NCI-H128 (cell line): ENCODE measurements around the gene MTUS2.
"Not testable (repeated sequence)": the region's sequence is repeated elsewhere in the genome, so short reads cannot be mapped to it uniquely, and the experiment has no call there.

Experiments used
- DNase-seq: peaks from one replicate; lab custom pipeline; 2025; ENCODE audit not compliant: unreplicated experiment; lab: John Stamatoyannopoulos, UW

The MTUS2 gene

GRCh38 chr13:29382021-29382420, 561.9 kb downstream of the MTUS2 start:
- no peak for DNase-seq

GRCh38 chr13:29383476-29383875, 563.3 kb downstream of the MTUS2 start:
- DNase-seq, result no peak

GRCh38 chr13:29384466-29384865, 564.3 kb downstream of the MTUS2 start:
- DNase-seq, result no peak

GRCh38 chr13:29384871-29385270, 564.7 kb downstream of the MTUS2 start:
- DNase-seq, result no peak

GRCh38 chr13:29386246-29386645, 566.1 kb downstream of the MTUS2 start:
- DNase-seq, result no peak

- DNase-seq, result not testable (repeated sequence)
These were observed 570.5 kb downstream of the MTUS2 start for GRCh38 chr13:29390598-29390997.

- DNase-seq, result no peak
These were observed 576.3 kb downstream of the MTUS2 start for GRCh38 chr13:29396446-29396845.

- no peak for DNase-seq
These were observed 577.1 kb downstream of the MTUS2 start for GRCh38 chr13:29397265-29397664.

GRCh38 chr13:29402166-29402636, 582.1 kb downstream of the MTUS2 start:
- DNase-seq, result no peak

- DNase-seq, result no peak
These were observed 585.3 kb downstream of the MTUS2 start for GRCh38 chr13:29405401-29405800.

- no peak for DNase-seq
These were observed 591.3 kb downstream of the MTUS2 start for GRCh38 chr13:29411481-29411880.

- no peak for DNase-seq
These were observed 597.9 kb downstream of the MTUS2 start for GRCh38 chr13:29418026-29418425.

- DNase-seq, result no peak
These were observed 601.0 kb downstream of the MTUS2 start for GRCh38 chr13:29421118-29421517.

- no peak for DNase-seq
These were observed 601.9 kb downstream of the MTUS2 start for GRCh38 chr13:29422015-29422414.

- no peak for DNase-seq
These were observed 602.9 kb downstream of the MTUS2 start for GRCh38 chr13:29423050-29423449.

GRCh38 chr13:29427937-29428309, 607.8 kb downstream of the MTUS2 start:
- no peak for DNase-seq

GRCh38 chr13:29428310-29429181, 608.4 kb downstream of the MTUS2 start:
- no peak for DNase-seq

GRCh38 chr13:29429286-29429900, 609.3 kb downstream of the MTUS2 start:
- no peak for DNase-seq

GRCh38 chr13:29434217-29434945, 614.2 kb downstream of the MTUS2 start:
- no peak for DNase-seq

GRCh38 chr13:29435125-29435911, 615.2 kb downstream of the MTUS2 start:
- DNase-seq, result no peak

- DNase-seq, result no peak
These were observed 616.2 kb downstream of the MTUS2 start for GRCh38 chr13:29436291-29436690.
